Uterus (tissue), 2 donors: Measurements from ENCODE around the gene ZNF490.
"Not testable (repeated sequence)": the region's sequence is repeated elsewhere in the genome, so short reads cannot be mapped to it uniquely, and the experiment has no call there.

Experiments used
- POLR2A ChIP-seq, 2 donors: fragments of 450-650 bp; IDR thresholded peaks; one replicate each; pipeline ENCODE4 v1.6.1; 2016; ENCODE audit warnings: antibody characterized with exemption in 2 of 2, mild to moderate bottlenecking in 1 of 2, moderate library complexity in 1 of 2
- TF ChIP-seq, protein P1 (sequence below), 4 experiments: fragments of 200-600 bp in 2 of 4; fragments of 450-650 bp in 2 of 4; sonication (generic) in 2 of 4; IDR thresholded peaks; one replicate each; pipeline ENCODE4 v1.5.1; 2016 to 2019; ENCODE audit warnings: antibody characterized with exemption in 4 of 4, mild to moderate bottlenecking in 2 of 4, moderate library complexity in 1 of 4

DNA sequence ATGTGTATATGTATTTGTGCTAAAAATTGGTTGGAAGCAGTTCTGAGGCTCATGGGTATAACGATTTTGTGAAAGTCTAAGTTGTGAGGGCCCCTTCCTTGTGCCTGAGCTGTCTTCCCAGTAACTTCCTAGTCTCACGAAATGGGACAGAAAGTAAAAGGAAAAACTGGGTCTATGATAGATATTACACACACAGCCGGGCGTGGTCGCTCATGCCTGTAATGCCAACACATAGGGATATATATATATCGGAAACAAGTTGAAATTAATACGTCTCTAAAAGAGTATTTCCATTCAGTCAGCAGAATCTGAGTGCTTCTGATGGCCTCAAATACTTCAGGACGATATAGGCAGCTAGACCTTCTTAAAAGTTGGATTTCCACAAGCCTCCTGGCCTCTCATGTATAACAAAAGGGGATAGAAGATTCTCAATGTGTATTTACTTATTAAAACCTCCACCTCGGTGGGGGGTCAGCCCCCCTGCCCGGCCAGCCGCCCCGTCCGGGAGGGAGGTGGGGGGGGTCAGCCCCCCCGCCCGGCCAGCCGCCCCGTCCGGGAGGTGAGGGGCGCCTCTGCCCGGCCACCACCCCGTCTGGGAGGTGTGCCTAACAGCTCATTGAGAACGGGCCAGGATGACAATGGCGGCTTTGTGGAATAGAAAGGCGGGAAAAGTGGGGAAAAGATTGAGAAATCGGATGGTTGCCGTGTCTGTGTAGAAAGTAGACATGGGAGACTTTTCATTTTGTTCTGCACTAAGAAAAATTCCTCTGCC lies 10.8 kb upstream of the ZNF490 start:
- TF ChIP-seq, protein P1, sequence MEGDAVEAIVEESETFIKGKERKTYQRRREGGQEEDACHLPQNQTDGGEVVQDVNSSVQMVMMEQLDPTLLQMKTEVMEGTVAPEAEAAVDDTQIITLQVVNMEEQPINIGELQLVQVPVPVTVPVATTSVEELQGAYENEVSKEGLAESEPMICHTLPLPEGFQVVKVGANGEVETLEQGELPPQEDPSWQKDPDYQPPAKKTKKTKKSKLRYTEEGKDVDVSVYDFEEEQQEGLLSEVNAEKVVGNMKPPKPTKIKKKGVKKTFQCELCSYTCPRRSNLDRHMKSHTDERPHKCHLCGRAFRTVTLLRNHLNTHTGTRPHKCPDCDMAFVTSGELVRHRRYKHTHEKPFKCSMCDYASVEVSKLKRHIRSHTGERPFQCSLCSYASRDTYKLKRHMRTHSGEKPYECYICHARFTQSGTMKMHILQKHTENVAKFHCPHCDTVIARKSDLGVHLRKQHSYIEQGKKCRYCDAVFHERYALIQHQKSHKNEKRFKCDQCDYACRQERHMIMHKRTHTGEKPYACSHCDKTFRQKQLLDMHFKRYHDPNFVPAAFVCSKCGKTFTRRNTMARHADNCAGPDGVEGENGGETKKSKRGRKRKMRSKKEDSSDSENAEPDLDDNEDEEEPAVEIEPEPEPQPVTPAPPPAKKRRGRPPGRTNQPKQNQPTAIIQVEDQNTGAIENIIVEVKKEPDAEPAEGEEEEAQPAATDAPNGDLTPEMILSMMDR (IDR thresholded peaks at IDR 0.05): not testable (repeated sequence)
- TF ChIP-seq POLR2A (IDR thresholded peaks at IDR 0.05): not testable (repeated sequence)
